Glomerular visceral epithelial cell (primary cell): ENCODE results near the gene SYNE2.

ENCODE experiments used
- DNase-seq: peaks from one replicate; pipeline ENCODE4 v3.0.0-alpha.2; 2016; ENCODE audit errors: extremely low spot score

Gene SYNE2

GRCh38 chr14:64215274-64215673 is 362.5 kb downstream of the SYNE2 start:
- DNase-seq, result no peak

GRCh38 chr14:64215978-64216377 is 363.2 kb downstream of the SYNE2 start:
- DNase-seq, result no peak

GRCh38 chr14:64217308-64217707 is 364.5 kb downstream of the SYNE2 start:
- no peak for DNase-seq

GRCh38 chr14:64217834-64218233 is 365.0 kb downstream of the SYNE2 start:
- DNase-seq, result no peak

- DNase-seq, result peak; percentile 61
Measured at GRCh38 chr14:64218344-64219240, 365.8 kb downstream of the SYNE2 start.

GRCh38 chr14:64220056-64220455 is 367.3 kb downstream of the SYNE2 start:
- DNase-seq, result no peak

- DNase-seq, result no peak
Measured at GRCh38 chr14:64220466-64220865, 367.7 kb downstream of the SYNE2 start.

- DNase-seq, result no peak
Measured at GRCh38 chr14:64221391-64222003, 368.7 kb downstream of the SYNE2 start.

- DNase-seq, result no peak
Measured at GRCh38 chr14:64225151-64225757, 372.4 kb downstream of the SYNE2 start.

GRCh38 chr14:64227856-64228255 is 375.1 kb downstream of the SYNE2 start:
- no peak for DNase-seq

GRCh38 chr14:64229489-64229888 is 376.7 kb downstream of the SYNE2 start:
- DNase-seq, result no peak

- DNase-seq, result peak; percentile 81
Measured at GRCh38 chr14:64232095-64232838, 379.5 kb downstream of the SYNE2 start.

- DNase-seq, result no peak
Measured at GRCh38 chr14:64232944-64233343, 380.1 kb downstream of the SYNE2 start.

GRCh38 chr14:64233531-64234190 is 380.9 kb downstream of the SYNE2 start:
- DNase-seq, result no peak

- peak; percentile 86 for DNase-seq
Measured at GRCh38 chr14:64234877-64235651, 382.3 kb downstream of the SYNE2 start.

- no peak for DNase-seq
Measured at GRCh38 chr14:64235652-64236640, 383.1 kb downstream of the SYNE2 start.

GRCh38 chr14:64238049-64238448 is 385.2 kb downstream of the SYNE2 start:
- no peak for DNase-seq

GRCh38 chr14:64238631-64239030 is 385.8 kb downstream of the SYNE2 start:
- no peak for DNase-seq

- DNase-seq, result no peak
Measured at GRCh38 chr14:64244279-64244678, 391.5 kb downstream of the SYNE2 start.

- DNase-seq, result no peak
Measured at GRCh38 chr14:64245491-64245890, 392.7 kb downstream of the SYNE2 start.
